HG02840 (cell line): ENCODE measurements around the gene LDAH.

Source experiments
- ATAC-seq: cut with Tn5 transposase; IDR thresholded peaks from one replicate; pipeline ENCODE4 v1.9.1; 2021; ENCODE audit warnings: mild to moderate bottlenecking, moderate library complexity, moderate number of reproducible peaks; ENCODE audit not compliant: unreplicated experiment, low FRiP score

LDAH gene

GRCh38 chr2:20822535-20823490, at the start of gene LDAH:
LDAH (minus strand) TSS chr2:20823101; CDS start chr2:20801463, 21,638 bp downstream.
- ATAC-seq: peak; percentile 84

DNA sequence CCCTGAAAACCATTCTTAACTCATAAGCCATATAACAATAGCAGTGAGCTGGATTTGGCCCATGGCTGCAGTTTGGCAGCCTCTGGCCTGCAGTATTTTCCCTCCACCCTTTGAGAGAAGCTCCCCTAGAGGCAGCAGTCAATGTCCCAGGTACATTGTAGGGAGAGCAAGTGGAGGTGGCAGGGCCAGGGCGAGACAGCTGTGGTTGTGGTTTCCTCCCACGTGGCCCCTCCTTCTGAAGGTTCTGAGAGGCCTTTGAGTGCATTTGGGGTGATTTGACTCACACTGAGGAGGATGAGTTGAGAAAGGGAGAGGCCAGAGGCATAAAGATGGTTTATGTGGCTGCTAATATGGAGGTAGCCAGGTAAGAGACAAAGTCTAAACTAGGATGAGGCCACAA, 45.5 kb upstream of the LDAH start:
- peak; percentile 100 for ATAC-seq

DNA sequence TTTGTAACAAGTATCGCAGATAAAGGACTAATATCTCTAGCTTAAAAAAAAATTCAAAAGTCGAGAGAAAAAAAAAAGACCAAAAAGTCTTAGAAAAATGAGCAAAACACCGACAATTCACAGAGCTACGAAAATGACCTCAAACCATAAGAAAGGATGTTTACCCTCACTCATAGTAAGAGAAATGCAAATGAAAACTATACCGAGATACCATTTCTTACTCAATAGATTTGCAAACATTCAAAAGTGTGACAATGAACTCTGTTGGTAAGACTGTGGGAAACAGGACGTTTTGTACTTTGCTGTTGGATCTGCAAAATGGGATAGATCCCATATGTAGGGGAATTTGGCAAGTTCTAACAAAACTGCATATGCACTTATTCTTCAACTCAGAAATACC, 39.9 kb upstream of the LDAH start:
- no peak for ATAC-seq

DNA sequence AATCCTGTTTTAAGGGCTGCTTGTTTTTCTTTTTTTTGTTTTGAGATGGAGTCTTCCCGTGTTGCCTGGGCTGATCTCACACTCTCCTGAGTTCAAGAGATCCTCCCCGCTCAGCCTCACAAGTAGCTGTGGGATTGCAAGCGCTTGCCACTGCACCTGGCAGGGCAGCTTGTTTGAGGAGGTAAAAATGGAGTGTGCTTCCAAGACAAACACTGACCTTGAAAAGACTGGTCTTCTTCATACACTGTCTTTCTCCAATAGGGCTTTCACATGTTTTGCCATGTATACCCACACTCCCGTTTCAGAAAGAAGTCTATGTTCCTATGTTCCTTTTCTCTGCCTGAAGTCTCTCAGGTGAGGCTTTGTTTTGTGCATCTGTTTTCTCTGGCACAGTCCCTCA, 32.6 kb upstream of the LDAH start:
- ATAC-seq: no peak

DNA sequence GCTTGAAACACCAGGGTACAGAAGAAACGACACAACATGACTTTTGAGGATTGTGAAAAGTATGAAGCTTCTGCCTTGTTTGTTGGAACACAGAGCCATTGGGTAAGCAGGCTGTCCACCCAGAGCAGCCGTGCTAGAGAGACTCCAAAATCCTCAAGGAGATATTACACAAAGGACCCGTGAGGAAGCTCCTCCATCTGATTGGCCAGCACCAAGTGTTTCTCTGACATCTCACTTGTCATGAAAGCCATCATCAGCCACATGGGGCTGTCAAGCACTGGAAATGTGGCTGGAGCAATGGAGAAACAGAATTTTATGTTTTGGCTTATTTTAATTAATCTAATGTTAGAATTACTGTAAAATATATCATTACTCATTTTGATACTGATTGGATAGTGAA, 29.8 kb upstream of the LDAH start:
- no peak for ATAC-seq

DNA sequence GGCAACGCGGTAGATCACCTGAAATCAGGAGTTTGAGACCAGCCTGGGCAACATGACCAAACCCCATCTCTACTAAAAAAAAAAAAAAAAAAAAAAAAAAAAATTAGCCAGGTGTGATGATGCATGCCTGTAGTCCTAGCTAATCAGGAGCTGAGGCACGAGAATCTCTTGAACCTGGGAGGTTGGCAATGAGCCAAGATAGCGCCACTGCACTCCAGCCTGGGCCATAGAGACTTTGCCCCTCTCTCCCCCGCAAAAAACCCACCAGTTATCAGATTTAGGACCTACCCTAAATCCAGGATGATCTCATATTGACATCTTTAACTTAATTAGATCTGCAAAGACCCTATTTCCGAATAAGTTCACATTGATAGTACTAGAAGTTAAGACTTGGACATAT, 29.2 kb upstream of the LDAH start:
- ATAC-seq: no peak

- ATAC-seq: no peak
Measured at GRCh38 chr2:20844246-20844645, 21.3 kb upstream of the LDAH start.

GRCh38 chr2:20839052-20839451, 16.2 kb upstream of the LDAH start:
- no peak for ATAC-seq

- no peak for ATAC-seq
Measured at GRCh38 chr2:20838016-20838415, 15.1 kb upstream of the LDAH start.

GRCh38 chr2:20836521-20836920, 13.6 kb upstream of the LDAH start:
- no peak for ATAC-seq

DNA sequence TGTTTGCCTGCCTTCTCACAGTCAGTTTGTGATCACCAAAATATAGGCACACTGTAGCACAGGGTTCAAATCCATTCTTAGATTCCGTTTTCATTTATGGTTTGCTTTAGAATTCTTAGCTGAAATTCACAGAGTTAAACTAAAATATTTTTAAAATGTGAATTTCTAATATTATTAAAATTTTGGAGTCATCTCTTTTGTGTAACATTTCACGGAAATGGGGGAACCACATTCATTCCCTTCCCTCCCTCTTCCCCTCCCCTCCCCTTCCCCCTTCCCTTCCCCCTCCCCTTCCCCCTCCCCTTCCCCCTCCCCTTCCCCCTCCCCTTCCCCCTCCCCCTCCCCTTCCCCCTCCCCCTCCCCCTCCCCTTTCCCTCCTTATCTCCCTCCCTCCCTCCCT, 11.4 kb upstream of the LDAH start:
- ATAC-seq: no peak

- no peak for ATAC-seq
Measured at GRCh38 chr2:20832606-20833005, 9.7 kb upstream of the LDAH start.

GRCh38 chr2:20829861-20830260, 7.0 kb upstream of the LDAH start:
- ATAC-seq: no peak

DNA sequence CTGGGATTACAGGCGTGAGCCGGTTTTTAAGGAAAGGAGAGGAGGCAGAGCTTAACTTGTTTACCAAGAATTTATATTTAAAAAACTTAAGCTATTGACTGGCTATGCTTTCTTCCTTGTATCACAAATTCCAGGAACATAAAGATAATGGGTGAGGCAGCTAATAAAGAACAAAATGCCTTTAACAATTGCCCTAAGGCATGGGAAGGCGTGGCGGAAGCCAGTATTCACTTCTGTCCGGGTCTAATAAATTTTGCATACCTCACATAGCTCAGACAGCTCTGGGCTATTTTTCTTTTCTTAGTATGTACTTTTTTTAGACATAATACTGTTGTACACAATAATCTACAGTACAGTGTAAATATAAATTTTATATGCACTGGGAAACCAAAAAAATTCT, 1.0 kb upstream of the LDAH start:
- no peak for ATAC-seq

DNA sequence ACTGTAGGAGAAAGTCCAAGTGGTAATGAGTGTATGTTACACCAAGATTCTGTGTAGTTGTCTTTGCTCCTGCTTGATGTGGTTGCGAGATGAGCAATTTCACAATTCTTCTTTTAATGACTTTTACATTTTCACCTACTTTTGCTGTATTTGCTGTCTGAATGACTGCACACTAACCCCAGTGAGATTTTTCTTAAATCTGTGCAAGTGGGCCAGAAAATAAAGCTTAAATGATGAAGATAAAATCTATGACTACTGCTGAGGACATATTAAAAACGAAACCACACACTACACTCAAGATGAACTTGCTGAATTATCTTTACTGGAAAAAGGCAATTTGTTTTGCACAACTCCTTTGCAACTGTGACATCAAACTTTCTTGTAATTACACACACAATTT, 4.1 kb downstream of the LDAH start:
- ATAC-seq: no peak

DNA sequence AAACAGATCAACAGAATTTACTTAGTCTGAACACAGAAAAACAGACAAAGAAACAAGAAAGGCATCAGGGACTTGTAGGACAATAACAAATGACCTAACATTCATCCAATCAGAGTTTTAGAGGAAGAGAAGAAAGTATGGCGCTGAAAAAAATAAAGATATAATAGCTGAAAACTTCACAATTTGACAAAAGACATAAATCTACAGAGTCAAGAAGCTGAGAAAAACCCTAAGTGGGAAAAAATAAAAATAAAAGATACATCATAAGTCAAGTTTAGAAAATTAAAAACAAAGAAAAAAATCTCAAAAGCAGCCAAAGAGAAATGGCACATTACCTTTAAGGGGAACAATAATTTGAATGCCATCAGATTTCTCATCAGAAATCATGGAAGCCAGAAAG, 7.7 kb downstream of the LDAH start:
- ATAC-seq: no peak

DNA sequence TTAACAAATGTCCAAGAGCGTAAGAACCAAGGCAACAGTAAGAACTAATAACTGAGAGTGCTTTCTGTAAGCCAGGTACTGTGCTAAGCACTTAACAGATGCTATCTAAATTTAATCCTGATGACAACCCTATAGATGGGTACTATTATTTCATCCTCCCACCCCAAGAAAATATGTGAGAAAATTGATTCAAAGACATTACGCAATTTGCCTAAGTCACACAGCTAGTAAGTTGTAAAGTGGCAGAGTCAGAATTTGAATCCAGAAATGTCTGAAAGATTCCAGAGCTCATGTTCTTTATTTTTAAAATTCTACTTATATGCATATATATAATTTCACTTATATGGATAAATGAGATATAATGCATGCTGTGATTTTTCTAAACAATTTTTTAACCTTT, 10.1 kb downstream of the LDAH start:
- no peak for ATAC-seq

DNA sequence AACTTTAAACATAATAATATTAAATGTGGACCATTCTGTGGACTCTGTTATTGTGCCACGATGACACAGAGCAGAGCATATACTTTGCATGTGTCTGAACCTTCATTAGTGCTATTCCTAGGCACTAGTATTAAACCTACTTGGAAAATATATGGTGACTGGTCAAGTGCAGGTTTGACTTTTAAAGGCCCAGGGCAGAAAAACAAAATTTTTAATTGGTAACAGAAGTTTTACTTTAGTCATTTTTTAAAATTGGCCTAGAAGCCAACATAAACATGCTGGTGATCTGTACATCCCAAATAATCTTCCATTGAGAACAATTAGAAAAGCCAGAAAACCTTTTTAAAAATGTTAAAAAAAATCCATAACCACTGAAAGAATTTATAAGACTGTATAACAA, 16.6 kb downstream of the LDAH start:
- no peak for ATAC-seq

GRCh38 chr2:20803974-20804373, 18.9 kb downstream of the LDAH start:
- no peak for ATAC-seq

DNA sequence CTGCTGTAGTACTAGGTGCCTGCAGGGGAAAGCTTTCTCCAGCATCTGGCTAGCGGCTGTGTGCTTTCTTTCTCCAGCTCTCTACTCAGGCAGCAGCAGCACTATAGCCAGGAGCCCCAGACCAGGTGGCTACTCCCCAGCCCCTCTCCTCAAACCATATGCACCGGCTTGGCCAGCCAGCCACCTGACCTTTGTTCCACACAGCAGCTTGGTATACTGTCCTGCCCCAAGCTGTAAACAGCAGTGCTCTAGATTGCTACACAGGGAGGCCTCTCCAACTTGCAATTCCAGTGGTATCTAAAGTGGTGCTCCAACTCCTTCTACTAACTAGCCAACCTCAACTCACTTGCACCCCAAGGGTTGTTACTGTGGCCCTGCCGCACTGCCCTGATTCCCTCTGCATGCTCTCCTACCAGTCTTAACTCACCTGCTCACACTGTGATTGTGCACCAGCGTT, 19.6 kb downstream of the LDAH start:
- ATAC-seq: no peak

DNA sequence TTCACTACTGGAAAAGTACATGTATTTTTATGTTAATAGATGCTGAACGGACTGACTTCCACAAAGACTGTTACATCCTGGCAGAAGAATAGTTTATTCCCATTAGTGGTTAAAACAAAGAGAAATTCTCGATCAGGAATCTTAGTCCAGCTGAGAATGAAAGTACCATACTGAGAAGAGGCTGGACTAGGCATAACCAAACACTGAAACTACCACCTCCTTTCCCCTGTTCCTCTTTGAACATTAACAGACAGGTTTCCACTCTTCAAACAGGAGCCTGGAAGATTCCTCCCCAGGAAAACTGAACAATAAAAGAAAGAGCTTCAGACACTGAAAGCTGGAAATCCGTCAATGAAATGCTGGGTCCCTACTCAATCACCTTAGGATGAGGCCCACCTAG, 25.8 kb downstream of the LDAH start:
- ATAC-seq: no peak

GRCh38 chr2:20796374-20796791, 26.5 kb downstream of the LDAH start:
- no peak for ATAC-seq
